ENCODE results near the gene MEF2B.

The MEF2B gene

DNA sequence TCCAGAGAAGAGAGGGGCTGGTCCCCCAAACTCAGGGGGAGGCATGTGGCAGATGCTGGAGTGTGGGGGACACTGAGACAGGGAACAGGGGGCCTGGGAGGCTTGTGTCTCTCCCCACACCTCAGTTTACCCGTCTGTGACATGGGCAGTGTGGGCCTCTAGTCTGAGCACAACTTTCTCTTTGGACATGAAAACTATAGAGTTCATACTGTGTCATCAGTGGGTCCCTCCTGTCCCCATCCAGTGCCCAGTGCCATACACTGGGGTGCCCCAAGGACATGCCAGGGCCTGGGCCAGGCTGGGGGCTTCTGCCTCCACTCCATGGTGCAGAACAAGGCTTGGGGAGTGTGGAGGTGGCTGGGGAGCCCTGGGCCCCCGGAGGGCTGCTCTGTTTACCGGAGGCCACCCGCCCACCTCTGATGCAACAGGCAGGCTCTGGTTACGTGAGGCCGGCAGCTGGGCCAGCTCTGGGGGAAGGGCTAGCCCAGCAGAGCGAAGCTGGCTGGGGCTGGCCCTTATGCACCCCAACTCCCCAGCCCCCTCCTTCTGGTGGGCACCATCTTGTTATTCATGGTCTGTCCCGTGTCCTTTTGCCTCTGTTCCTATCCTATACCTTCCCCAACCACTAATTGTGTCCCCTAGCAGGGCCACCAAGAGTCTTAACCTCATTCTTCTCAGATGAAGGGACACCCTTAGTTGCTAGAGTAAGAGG lies 1.9 kb upstream of the MEF2B start:
- Mint-ChIP-seq H3K27me3 (ENCODE audit: low read depth) (peaks cover 5% of the 10 kb centered on the region), H3K4me1 (peaks cover 29% of the 10 kb centered on the region), H3K27ac (peak overlapping the region in 1 of 3 experiments; percentile 43), H3K36me3 (ENCODE audit: low read depth) (no peaks in the 10 kb centered on the region), H3K4me3 (peak overlapping the region in 2 of 3 experiments; percentile 2 to 18), H3K9me3 (no peaks in the 10 kb centered on the region)
- TF ChIP-seq CTCF (IDR thresholded peaks at IDR 0.05; ENCODE audit: unreplicated experiment in 3 of 3) = no peak

- Mint-ChIP-seq H3K4me1 (peaks cover 29% of the 10 kb centered on the region), H3K27me3 (ENCODE audit: low read depth) (peaks cover 5% of the 10 kb centered on the region), H3K27ac (peak overlapping the region; percentile 6 to 43 (median 14)), H3K36me3 (ENCODE audit: low read depth) (no peaks in the 10 kb centered on the region), H3K4me3 (peak overlapping the region; percentile 32 to 50 (median 46)), H3K9me3 (no peaks in the 10 kb centered on the region)
- no peak for TF ChIP-seq CTCF (IDR thresholded peaks at IDR 0.05; ENCODE audit: unreplicated experiment in 3 of 3)
These were observed 1.0 kb upstream of the MEF2B start for GRCh38 chr19:19170873-19171672.

GRCh38 chr19:19169236-19170052 lies 619 bp downstream of the MEF2B start:
- TF ChIP-seq CTCF (IDR thresholded peaks at IDR 0.05; ENCODE audit: unreplicated experiment in 3 of 3) = no peak
- H3K36me3 Mint-ChIP-seq (ENCODE audit: low read depth) = no peaks in the 10 kb centered on the region
- no peaks in the 10 kb centered on the region for H3K9me3 Mint-ChIP-seq
- H3K4me1 Mint-ChIP-seq = peaks cover 29% of the 10 kb centered on the region
- H3K4me3 Mint-ChIP-seq = peak overlapping the region; percentile 32 to 50 (median 46)
- peaks cover 5% of the 10 kb centered on the region for H3K27me3 Mint-ChIP-seq (ENCODE audit: low read depth)
- peak overlapping the region in 1 of 3 experiments; percentile 40 for H3K27ac Mint-ChIP-seq

DNA sequence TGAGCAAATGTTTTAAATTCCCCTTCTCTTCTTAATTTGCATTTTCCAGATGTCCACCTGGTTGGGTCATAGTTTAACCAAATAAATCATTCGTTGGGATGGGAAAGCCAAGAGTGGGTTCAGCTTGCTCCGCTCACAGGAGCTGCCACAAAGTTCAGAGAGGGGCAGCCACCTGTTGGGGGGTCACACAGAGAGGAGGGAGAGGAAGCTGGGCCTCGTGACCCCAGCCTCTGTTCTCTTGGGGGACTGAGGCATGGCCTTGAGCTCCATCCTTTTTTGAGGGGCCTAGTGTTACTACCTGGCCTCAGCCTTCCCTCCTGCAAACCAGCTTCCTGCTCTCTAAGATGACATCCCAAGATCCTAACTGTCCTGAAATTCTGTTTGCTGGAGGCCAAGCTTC lies 2.5 kb downstream of the MEF2B start:
- TF ChIP-seq CTCF (IDR thresholded peaks at IDR 0.05; ENCODE audit: unreplicated experiment in 3 of 3) = no peak
- H3K27ac Mint-ChIP-seq = no peak overlapping the region
- H3K4me1 Mint-ChIP-seq = peaks cover 29% of the 10 kb centered on the region
- no peaks in the 10 kb centered on the region for H3K36me3 Mint-ChIP-seq (ENCODE audit: low read depth)
- H3K9me3 Mint-ChIP-seq = no peaks in the 10 kb centered on the region
- no peak overlapping the region for H3K4me3 Mint-ChIP-seq
- H3K27me3 Mint-ChIP-seq (ENCODE audit: low read depth) = peaks cover 5% of the 10 kb centered on the region

DNA sequence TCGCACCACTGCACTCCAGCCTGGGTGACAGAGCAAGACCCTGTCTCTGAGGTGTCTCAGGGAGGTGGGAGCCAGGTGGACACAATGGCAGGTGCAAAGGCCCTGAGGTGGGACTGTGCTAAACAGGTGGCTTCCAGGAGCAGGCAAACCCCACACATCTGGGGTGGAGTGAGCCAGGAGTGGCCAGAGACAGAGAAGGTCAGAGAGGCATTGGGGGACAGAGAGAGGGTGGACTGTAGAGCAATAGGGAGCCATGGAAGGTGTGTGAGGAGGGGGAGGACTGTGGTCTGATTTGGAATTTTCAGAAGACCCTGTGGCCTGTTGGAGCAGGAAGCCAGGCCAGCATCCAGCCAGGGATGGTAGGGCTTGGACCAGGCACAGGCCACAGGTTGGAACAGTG lies 4.7 kb downstream of the MEF2B start:
- Mint-ChIP-seq H3K36me3 (ENCODE audit: low read depth) (no peaks in the 10 kb centered on the region), H3K4me1 (peaks cover 9% of the 10 kb centered on the region), H3K27me3 (ENCODE audit: low read depth) (peaks cover 5% of the 10 kb centered on the region), H3K9me3 (no peaks in the 10 kb centered on the region), H3K27ac (no peak overlapping the region), H3K4me3 (no peak overlapping the region)
- TF ChIP-seq CTCF (IDR thresholded peaks at IDR 0.05; ENCODE audit: unreplicated experiment in 3 of 3) = no peak

Measured in nephron (organoid).